DND-41 (cell line): ENCODE results near the gene GABRB3.

ENCODE experiments used
- ATAC-seq: fragments of 200-7000 bp; cut with Tn5 transposase; 3 replicates; pipeline ENCODE4 v1.9.1; 2021; ENCODE audit warnings: low read depth; ENCODE audit not compliant: insufficient read depth
- DNase-seq: peaks from one replicate; pipeline ENCODE4 v3.0.0-alpha.2; 2020
- H2AFZ ChIP-seq: 2 replicates; pipeline ENCODE4 v1.6.0; 2012; ENCODE audit warnings: low read depth, low read length
- H3K27ac ChIP-seq: 2 replicates; pipeline ENCODE4 v1.5.1; 2012; ENCODE audit warnings: low read length, inconsistent platforms
- H3K27me3 ChIP-seq: fragments of 200-600 bp; sonication (generic); 2 replicates; pipeline ENCODE4 v1.6.0; 2012; ENCODE audit warnings: low read length, mild to moderate bottlenecking, inconsistent platforms; ENCODE audit not compliant: insufficient read depth, poor library complexity
- H3K36me3 ChIP-seq: 2 replicates; pipeline ENCODE4 v1.5.1; 2012; ENCODE audit warnings: low read length, inconsistent platforms; ENCODE audit not compliant: insufficient read depth
- H3K4me1 ChIP-seq: 2 replicates; pipeline ENCODE4 v1.5.1; 2012; ENCODE audit warnings: mild to moderate bottlenecking, low read length; ENCODE audit not compliant: insufficient read depth
- H3K4me2 ChIP-seq: 2 replicates; pipeline ENCODE4 v1.6.0; 2012; ENCODE audit warnings: mild to moderate bottlenecking, moderate library complexity, low read length, inconsistent platforms; ENCODE audit not compliant: insufficient read depth
- H3K4me3 ChIP-seq, 2 experiments: fragments of 200-600 bp in 1 of 2; shearing (Covaris generic) in 1 of 2; 2 replicates each; pipeline ENCODE4 v1.5.1; 2012 to 2016; ENCODE audit warnings: inconsistent platforms in 2 of 2, low read length in 2 of 2, mild to moderate bottlenecking in 2 of 2, low read depth in 1 of 2, moderate library complexity in 1 of 2
- H3K79me2 ChIP-seq: 2 replicates; pipeline ENCODE4 v1.6.0; 2012; ENCODE audit warnings: low read length, inconsistent platforms; ENCODE audit not compliant: insufficient read depth
- H3K9ac ChIP-seq: 2 replicates; pipeline ENCODE4 v1.6.0; 2012; ENCODE audit warnings: low read depth, mild to moderate bottlenecking, inconsistent platforms, low read length, moderate library complexity
- H3K9me3 ChIP-seq: 2 replicates; pipeline ENCODE4 v1.5.1; 2012; ENCODE audit warnings: low read length, moderate library complexity, mild to moderate bottlenecking, inconsistent platforms; ENCODE audit not compliant: insufficient read depth, severe bottlenecking
- H4K20me1 ChIP-seq: 2 replicates; pipeline ENCODE4 v1.6.0; 2012; ENCODE audit warnings: low read length; ENCODE audit not compliant: insufficient read depth
- EZH2 ChIP-seq: IDR thresholded peaks from 3 replicates; pipeline ENCODE4 v1.6.1; 2012; ENCODE audit warnings: borderline replicate concordance, low read depth, mild to moderate bottlenecking, moderate library complexity, low read length, inconsistent platforms; ENCODE audit not compliant: severe bottlenecking
- TF ChIP-seq, protein P1 (sequence below): IDR thresholded peaks from 2 replicates; pipeline ENCODE4 v1.5.1; 2012; ENCODE audit warnings: borderline replicate concordance, low read length, moderate library complexity, mild to moderate bottlenecking; ENCODE audit not compliant: poor library complexity, severe bottlenecking; ENCODE audit errors: extremely low read depth

The GABRB3 gene

GRCh38 chr15:26790118-26790517 is 17.3 kb upstream of the GABRB3 start:
- no peak for ATAC-seq
- H3K27me3 ChIP-seq, result no peaks in the 10 kb centered on the region
- no peak overlapping the region for H2AFZ ChIP-seq
- no peak for DNase-seq
- H3K9ac ChIP-seq, result no peak overlapping the region
- no peaks in the 10 kb centered on the region for H4K20me1 ChIP-seq
- H3K27ac ChIP-seq, result no peak overlapping the region
- no peak overlapping the region for H3K4me2 ChIP-seq
- no peaks in the 10 kb centered on the region for H3K4me1 ChIP-seq
- no peaks in the 10 kb centered on the region for H3K79me2 ChIP-seq
- TF ChIP-seq, protein P1, sequence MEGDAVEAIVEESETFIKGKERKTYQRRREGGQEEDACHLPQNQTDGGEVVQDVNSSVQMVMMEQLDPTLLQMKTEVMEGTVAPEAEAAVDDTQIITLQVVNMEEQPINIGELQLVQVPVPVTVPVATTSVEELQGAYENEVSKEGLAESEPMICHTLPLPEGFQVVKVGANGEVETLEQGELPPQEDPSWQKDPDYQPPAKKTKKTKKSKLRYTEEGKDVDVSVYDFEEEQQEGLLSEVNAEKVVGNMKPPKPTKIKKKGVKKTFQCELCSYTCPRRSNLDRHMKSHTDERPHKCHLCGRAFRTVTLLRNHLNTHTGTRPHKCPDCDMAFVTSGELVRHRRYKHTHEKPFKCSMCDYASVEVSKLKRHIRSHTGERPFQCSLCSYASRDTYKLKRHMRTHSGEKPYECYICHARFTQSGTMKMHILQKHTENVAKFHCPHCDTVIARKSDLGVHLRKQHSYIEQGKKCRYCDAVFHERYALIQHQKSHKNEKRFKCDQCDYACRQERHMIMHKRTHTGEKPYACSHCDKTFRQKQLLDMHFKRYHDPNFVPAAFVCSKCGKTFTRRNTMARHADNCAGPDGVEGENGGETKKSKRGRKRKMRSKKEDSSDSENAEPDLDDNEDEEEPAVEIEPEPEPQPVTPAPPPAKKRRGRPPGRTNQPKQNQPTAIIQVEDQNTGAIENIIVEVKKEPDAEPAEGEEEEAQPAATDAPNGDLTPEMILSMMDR, result no peak
- TF ChIP-seq EZH2, result no peak
- H3K36me3 ChIP-seq, result no peaks in the 10 kb centered on the region
- H3K9me3 ChIP-seq, result no peaks in the 10 kb centered on the region
- no peak overlapping the region for H3K4me3 ChIP-seq

DNA sequence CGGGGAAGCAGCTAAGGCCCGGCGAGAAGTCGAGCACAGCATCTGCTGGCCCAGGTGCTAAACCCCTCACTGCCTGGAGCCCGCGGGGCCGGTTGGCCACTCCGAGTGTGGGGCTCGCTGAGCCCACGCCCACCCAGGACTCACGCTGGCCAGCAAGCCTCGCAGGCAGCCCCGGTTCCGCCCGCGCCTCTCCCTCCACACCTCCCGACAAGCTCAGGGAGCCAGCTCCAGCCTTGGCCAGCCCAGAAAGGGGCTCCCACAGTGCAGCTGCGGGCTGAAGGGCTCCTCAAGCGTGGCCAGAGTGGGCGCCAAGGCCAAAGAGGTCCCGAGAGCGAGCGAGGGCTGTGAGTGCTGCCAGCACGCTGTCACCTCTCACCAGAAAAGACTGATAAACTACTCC is 8.9 kb upstream of the GABRB3 start:
- H3K27ac ChIP-seq, result no peak overlapping the region

DNA sequence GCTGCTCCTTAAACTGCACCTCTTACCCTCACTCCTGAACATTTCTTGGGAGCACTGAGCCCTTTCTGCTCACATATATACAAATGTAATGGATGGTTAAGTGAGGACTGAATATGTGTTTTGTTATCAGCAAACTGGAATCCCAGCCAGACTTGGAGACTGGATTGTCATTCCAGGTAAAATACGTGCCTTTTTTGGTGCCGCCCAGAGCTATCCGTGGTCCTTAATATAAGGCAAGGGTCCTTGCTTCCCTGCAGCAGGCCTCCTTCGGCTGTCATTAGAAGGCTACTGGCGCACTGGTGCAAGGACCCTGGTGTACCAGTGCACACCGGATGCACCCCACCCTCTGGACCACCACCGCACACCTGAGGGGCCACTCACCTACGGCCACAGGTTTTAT is 1.1 kb upstream of the GABRB3 start:
- no peak overlapping the region for H3K4me3 ChIP-seq
- TF ChIP-seq, protein P1, result no peak
- TF ChIP-seq EZH2, result no peak
- no peaks in the 10 kb centered on the region for H4K20me1 ChIP-seq
- no peak overlapping the region for H3K9ac ChIP-seq
- no peak overlapping the region for H3K4me2 ChIP-seq
- no peak for DNase-seq
- H3K27ac ChIP-seq, result no peak overlapping the region
- no peaks in the 10 kb centered on the region for H3K36me3 ChIP-seq
- H3K27me3 ChIP-seq, result no peaks in the 10 kb centered on the region
- H3K79me2 ChIP-seq, result no peaks in the 10 kb centered on the region
- H3K9me3 ChIP-seq, result no peaks in the 10 kb centered on the region
- ATAC-seq, result no peak
- no peaks in the 10 kb centered on the region for H3K4me1 ChIP-seq
- H2AFZ ChIP-seq, result no peak overlapping the region

More for the DNA sequence above, 8.9 kb upstream of the GABRB3 start:
- no peak overlapping the region for H2AFZ ChIP-seq
- no peak overlapping the region for H3K4me3 ChIP-seq
- no peaks in the 10 kb centered on the region for H3K36me3 ChIP-seq
- no peaks in the 10 kb centered on the region for H3K79me2 ChIP-seq
- no peaks in the 10 kb centered on the region for H4K20me1 ChIP-seq
- H3K27me3 ChIP-seq, result no peaks in the 10 kb centered on the region
- DNase-seq (no peak), ATAC-seq (no peak)
- TF ChIP-seq, protein P1, result no peak
- H3K4me2 ChIP-seq, result no peak overlapping the region
- no peak overlapping the region for H3K9ac ChIP-seq
- no peaks in the 10 kb centered on the region for H3K4me1 ChIP-seq
- H3K9me3 ChIP-seq, result peaks cover 3% of the 10 kb centered on the region
